ENCODE results near the gene NCAPG. TPM values are rescaled to one million over a fixed set of nuclear protein-coding genes. Genes with fewer than 3 reads are reported as not detected.

NCAPG gene
- total and polyA plus RNA-seq, 9 of the 15 experiments (the other 6 are each of a cell fraction or from before 2014, with no cell fraction given) = 25.6 to 102 (median 65.3) TPM

DNA sequence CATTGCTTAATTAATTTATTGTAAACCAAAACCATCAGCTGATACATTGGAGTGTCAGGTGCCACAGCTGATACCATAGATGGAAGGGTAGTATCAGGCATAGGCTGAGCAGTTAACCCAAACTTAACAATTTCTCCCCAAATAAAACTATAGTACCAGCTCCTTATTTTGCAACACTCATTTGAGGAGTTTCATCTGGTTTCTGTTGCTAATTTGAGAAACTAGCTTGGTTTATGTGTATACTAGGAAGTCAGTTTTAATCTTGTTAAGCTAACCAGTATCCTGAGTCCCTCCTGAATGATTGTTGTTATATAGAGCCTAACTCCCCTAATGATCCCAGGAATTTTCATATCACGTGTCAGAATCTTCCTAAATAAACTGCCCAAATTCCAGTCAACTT, 13.0 kb upstream of the NCAPG start (continued):
- TF ChIP-seq, protein P1, sequence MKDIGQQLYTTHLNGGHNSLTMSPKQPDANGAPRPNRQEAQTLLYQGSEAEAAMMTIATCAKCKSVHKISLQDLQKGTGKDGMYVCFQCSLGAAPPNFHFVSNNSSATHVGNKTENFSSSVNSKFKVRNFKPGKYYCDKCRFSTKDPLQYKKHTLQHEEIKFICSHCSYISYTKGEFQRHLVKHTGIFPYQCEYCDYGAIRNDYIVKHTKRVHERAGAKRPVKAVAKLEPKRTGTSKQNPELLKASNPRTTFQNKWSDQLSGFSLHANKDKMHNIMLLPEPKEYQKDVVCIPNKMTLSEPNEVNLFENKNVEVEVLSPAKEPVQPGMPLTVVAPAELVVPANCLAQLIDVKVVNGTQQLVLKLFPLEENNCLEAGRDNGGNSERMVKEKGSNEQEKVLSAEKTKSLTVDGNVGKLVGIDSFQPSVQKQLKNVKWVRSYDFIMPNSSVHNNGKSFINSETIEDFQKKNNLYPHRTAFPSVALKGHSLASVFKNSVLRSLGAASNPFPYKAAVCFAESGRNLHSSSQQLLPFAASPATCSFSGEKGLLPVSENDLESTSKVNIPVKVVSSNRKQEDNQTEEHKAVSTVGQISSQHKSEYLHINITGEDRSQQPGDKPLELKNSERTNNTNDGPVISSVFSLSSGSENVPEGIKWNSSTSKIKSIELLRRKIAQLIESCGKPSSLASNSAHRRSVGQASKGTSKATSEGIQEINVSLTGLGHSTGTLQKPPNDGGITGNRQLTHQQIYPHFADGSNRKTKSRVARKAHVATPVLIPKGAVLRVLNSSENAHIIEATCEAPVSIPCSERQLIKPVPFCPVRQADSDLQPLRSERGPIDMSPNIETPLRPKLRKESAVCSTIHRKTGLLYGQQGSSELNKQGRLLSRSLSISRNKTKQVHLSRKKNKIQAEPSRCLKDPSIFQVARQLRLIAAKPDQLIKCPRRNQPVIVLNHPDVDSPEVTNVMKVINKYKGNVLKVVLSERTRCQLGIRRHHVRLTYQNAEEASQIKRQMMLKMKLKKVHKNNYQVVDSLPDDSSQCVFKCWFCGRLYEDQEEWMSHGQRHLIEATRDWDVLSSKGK (CRISPR knock-in tag; IDR thresholded peaks at IDR 0.05) = no peak
- TF ChIP-seq KDM2B (CRISPR knock-in tag; IDR thresholded peaks at IDR 0.05) = no peak

DNA sequence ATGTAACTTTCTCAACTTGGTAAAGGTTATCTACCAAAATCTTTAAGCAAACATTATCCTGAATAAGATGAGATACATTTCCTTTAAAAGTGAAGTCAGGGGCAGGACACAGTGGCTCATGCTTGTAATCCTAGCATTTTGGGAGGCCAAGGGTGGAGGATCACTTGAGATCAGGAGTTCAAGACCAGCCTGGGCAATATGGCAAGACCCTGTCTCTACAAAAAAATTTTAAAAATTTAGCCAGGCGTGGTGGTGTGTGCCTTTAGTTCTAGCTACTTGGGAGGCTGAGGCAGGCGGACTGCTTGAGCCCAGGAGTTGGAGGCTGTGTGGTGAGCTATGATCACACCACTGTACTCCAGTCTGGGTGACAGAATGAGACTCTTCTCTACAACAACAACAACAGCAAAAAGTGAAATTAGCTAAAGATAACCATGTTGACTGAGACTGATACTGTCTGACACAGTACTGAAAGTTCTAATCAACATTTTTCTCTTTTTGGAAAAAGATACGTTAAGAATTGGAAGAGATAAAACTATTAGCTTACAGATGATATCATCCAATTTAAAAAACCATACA, 5.1 kb upstream of the NCAPG start:
- Histone ChIP-seq H3K4me3 (no peak overlapping the region), H2AFZ (ENCODE audit: low read depth, low read length) (no peak overlapping the region), H4K20me1 (replicated peaks; ENCODE audit: control insufficient read depth, insufficient read depth, low read length) (peaks cover 11% of the 10 kb centered on the region), H3K79me2 (ENCODE audit: control insufficient read depth, insufficient read depth, low read length) (peaks cover 73% of the 10 kb centered on the region), H3K36me3 (ENCODE audit: control insufficient read depth, insufficient read depth, low read length) (peaks cover 67% of the 10 kb centered on the region), H3K4me2 (ENCODE audit: insufficient read depth, low read length) (no peak overlapping the region), H3K27me3 (ENCODE audit: control insufficient read depth in 2 of 2, insufficient read depth in 2 of 2, low read length in 2 of 2) (no peaks in the 10 kb centered on the region), H3K27ac (ENCODE audit: extremely low read depth, low read depth, low read length) (no peak overlapping the region), H3K9ac (ENCODE audit: insufficient read depth in 1 of 2, low read depth in 2 of 2, low read length in 2 of 2) (no peak overlapping the region), H3K9me3 (replicated peaks; ENCODE audit: control insufficient read depth, insufficient read depth, low read depth, low read length) (no peaks in the 10 kb centered on the region), H3K4me1 (replicated peaks in 1 of 2; ENCODE audit: control insufficient read depth in 2 of 2, insufficient read depth in 2 of 2, low read length in 2 of 2) (peaks cover 0 to 10% of the 10 kb centered on the region in 2 experiments; a peak in 3 of 5 replicates), H3K9me1 (ENCODE audit: control insufficient read depth, insufficient read depth, low read length) (no peaks in the 10 kb centered on the region)
- ChIA-PET CTCF (ENCODE audit: low intra/inter-chr PET ratio) (no interaction called here), POLR2A (interaction anchor here (1.2 to 1.5 kb wide), 2 partner anchors 31 to 257 kb away, joined by 3 read pairs; no protein-coding TSS in a partner anchor)
- no TSS peak for BruUV-seq (replicated peaks)
- no peak for FAIRE-seq
- intact Hi-C loops (cut with micrococcal nuclease) (loop anchor here (5.0 to 10.0 kb wide), 2 partner anchors 171 to 787 kb away; no protein-coding TSS in a partner anchor), in situ Hi-C loops (cut with MboI) (loop anchor here (10.0 kb wide), 1 partner anchor 241 kb away; no protein-coding TSS in a partner anchor)
- WGBS (ENCODE audit: insufficient coverage, low coverage, missing lambda C conversion rate) = 78% methylated on average over 3 of the region's 3 CpGs
- no peak for ATAC-seq
- DNase-seq (ENCODE audit: extremely low read depth in 1 of 4, low spot score in 3 of 4) = no peak
- TF ChIP-seq, protein P2, sequence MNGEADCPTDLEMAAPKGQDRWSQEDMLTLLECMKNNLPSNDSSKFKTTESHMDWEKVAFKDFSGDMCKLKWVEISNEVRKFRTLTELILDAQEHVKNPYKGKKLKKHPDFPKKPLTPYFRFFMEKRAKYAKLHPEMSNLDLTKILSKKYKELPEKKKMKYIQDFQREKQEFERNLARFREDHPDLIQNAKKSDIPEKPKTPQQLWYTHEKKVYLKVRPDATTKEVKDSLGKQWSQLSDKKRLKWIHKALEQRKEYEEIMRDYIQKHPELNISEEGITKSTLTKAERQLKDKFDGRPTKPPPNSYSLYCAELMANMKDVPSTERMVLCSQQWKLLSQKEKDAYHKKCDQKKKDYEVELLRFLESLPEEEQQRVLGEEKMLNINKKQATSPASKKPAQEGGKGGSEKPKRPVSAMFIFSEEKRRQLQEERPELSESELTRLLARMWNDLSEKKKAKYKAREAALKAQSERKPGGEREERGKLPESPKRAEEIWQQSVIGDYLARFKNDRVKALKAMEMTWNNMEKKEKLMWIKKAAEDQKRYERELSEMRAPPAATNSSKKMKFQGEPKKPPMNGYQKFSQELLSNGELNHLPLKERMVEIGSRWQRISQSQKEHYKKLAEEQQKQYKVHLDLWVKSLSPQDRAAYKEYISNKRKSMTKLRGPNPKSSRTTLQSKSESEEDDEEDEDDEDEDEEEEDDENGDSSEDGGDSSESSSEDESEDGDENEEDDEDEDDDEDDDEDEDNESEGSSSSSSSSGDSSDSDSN (IDR thresholded peaks at IDR 0.05; ENCODE audit: borderline replicate concordance in 1 of 2, low read depth in 2 of 2, low read length in 2 of 2) = no peak
- TF ChIP-seq, protein P3, sequence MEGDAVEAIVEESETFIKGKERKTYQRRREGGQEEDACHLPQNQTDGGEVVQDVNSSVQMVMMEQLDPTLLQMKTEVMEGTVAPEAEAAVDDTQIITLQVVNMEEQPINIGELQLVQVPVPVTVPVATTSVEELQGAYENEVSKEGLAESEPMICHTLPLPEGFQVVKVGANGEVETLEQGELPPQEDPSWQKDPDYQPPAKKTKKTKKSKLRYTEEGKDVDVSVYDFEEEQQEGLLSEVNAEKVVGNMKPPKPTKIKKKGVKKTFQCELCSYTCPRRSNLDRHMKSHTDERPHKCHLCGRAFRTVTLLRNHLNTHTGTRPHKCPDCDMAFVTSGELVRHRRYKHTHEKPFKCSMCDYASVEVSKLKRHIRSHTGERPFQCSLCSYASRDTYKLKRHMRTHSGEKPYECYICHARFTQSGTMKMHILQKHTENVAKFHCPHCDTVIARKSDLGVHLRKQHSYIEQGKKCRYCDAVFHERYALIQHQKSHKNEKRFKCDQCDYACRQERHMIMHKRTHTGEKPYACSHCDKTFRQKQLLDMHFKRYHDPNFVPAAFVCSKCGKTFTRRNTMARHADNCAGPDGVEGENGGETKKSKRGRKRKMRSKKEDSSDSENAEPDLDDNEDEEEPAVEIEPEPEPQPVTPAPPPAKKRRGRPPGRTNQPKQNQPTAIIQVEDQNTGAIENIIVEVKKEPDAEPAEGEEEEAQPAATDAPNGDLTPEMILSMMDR (IDR thresholded peaks at IDR 0.05 in 2 of 3, conservative IDR thresholded peaks at IDR 0.05 in 1 of 3; ENCODE audit: insufficient read depth in 2 of 3, low read depth in 1 of 3, low read length in 3 of 3) = no peak
- TF ChIP-seq NR2C2 (CRISPR knock-in tag; IDR thresholded peaks at IDR 0.05) (no peak), NR2C2 (tag; IDR thresholded peaks at IDR 0.05) (no peak)
- TF ChIP-seq, protein P4, sequence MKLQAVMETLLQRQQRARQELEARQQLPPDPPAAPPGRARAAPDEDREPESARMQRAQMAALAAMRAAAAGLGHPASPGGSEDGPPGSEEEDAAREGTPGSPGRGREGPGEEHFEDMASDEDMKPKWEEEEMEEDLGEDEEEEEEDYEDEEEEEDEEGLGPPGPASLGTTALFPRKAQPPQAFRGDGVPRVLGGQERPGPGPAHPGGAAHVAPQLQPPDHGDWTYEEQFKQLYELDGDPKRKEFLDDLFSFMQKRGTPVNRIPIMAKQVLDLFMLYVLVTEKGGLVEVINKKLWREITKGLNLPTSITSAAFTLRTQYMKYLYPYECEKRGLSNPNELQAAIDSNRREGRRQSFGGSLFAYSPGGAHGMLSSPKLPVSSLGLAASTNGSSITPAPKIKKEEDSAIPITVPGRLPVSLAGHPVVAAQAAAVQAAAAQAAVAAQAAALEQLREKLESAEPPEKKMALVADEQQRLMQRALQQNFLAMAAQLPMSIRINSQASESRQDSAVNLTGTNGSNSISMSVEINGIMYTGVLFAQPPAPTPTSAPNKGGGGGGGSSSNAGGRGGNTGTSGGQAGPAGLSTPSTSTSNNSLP (IDR thresholded peaks at IDR 0.05; ENCODE audit: borderline replicate concordance, low read depth, low read length) = no peak

Data from K562 (cell line).